Endothelial cell of umbilical vein (primary cell): Measurements from ENCODE around the gene MDH1. TPM values are rescaled to one million over a fixed set of nuclear protein-coding genes. Genes with fewer than 3 reads are reported as not detected.

ENCODE experiments used
- BruUV-seq: library from RNA; stranded (reverse); fragments of 400-500 nt; replicated peaks from 2 replicates; lab custom pipeline; 2021; lab: Mats Ljungman, UMichigan
- CTCF ChIA-PET: fragments of 300-600, 350-600 bp; sonication (Branson Sonifier 250); formaldehyde crosslinking; loops from one replicate; lab custom pipeline; 2021; ENCODE audit warnings: antibody characterized with exemption, inconsistent platforms; lab: Charles Lee
- POLR2A ChIA-PET: fragments of 300-600, 350-600 bp; sonication (Branson Sonifier 250); formaldehyde crosslinking; loops from one replicate; lab custom pipeline; 2021; ENCODE audit warnings: antibody characterized with exemption, inconsistent platforms; lab: Charles Lee
- DNase-seq: peaks from one replicate; pipeline ENCODE4 v3.0.0-alpha.2; 2011; ENCODE audit warnings: low read depth, low spot score
- FAIRE-seq: peaks from 2 replicates; lab custom pipeline; 2011; peaks lifted over from hg19 to GRCh38; lab: Jason Lieb, UNC
- H2AFZ ChIP-seq: 2 replicates; pipeline ENCODE4 v1.6.0; 2012; ENCODE audit warnings: low read depth, low read length, control low read depth, inconsistent platforms
- H3K27ac ChIP-seq: 2 replicates; pipeline ENCODE4 v1.5.1; 2011; ENCODE audit warnings: low read depth, mild to moderate bottlenecking, control low read depth, low read length, moderate library complexity; ENCODE audit not compliant: insufficient read depth
- H3K27me3 ChIP-seq, 2 experiments: 2 replicates each; pipeline versions ENCODE4 v1.6.0 to v1.6.1; 2011; ENCODE audit warnings: low read length in 2 of 2, mixed read lengths in 1 of 2; ENCODE audit not compliant: control insufficient read depth in 2 of 2, insufficient read depth in 2 of 2
- H3K36me3 ChIP-seq, 2 experiments: 2 replicates in 1 of 2; 3 replicates in 1 of 2; pipeline ENCODE4 v1.5.1; 2011; ENCODE audit warnings: low read length in 2 of 2, mild to moderate bottlenecking in 1 of 2, moderate library complexity in 1 of 2; ENCODE audit not compliant: control insufficient read depth in 2 of 2, insufficient read depth in 2 of 2; ENCODE audit errors: extremely low read depth in 1 of 2
- H3K4me1 ChIP-seq: 3 replicates; pipeline ENCODE4 v1.5.1; 2011; ENCODE audit warnings: mild to moderate bottlenecking, low read length; ENCODE audit not compliant: control insufficient read depth, insufficient read depth; ENCODE audit errors: extremely low read depth
- H3K4me2 ChIP-seq: 2 replicates; pipeline ENCODE4 v1.6.1; 2011; ENCODE audit warnings: low read length, control low read depth, mixed read lengths; ENCODE audit not compliant: insufficient read depth
- H3K4me3 ChIP-seq, 3 experiments: fragments of 200-600 bp in 1 of 3; sonication (generic), shearing (Covaris generic) in 1 of 3; replicated peaks in 1 of 3; 2 replicates each; pipeline ENCODE4 v1.5.1; 2011 to 2016; ENCODE audit warnings: control low read depth in 3 of 3, low read length in 3 of 3, mild to moderate bottlenecking in 2 of 3, inconsistent platforms in 1 of 3, low read depth in 1 of 3, moderate library complexity in 1 of 3; ENCODE audit not compliant: insufficient read depth in 1 of 3
- H3K79me2 ChIP-seq: 2 replicates; pipeline ENCODE4 v1.6.0; 2012; ENCODE audit warnings: low read length, inconsistent platforms; ENCODE audit not compliant: control insufficient read depth, insufficient read depth
- H3K9ac ChIP-seq: replicated peaks from 2 replicates; pipeline ENCODE3; 2011; ENCODE audit warnings: low read length, control low read depth; ENCODE audit not compliant: insufficient read depth; ENCODE audit errors: extremely low read depth
- H3K9me1 ChIP-seq: replicated peaks from 3 replicates; pipeline ENCODE4 v1.6.0; 2011; ENCODE audit warnings: mild to moderate bottlenecking, low read length; ENCODE audit not compliant: control insufficient read depth, insufficient read depth; ENCODE audit errors: extremely low read depth
- H3K9me3 ChIP-seq: replicated peaks from 2 replicates; pipeline ENCODE4 v1.5.1; 2012; ENCODE audit warnings: low read length, inconsistent platforms; ENCODE audit not compliant: control insufficient read depth, insufficient read depth
- H4K20me1 ChIP-seq: replicated peaks from 2 replicates; pipeline ENCODE3; 2011; ENCODE audit warnings: mild to moderate bottlenecking, low read length; ENCODE audit not compliant: control insufficient read depth, insufficient read depth; ENCODE audit errors: extremely low read depth
- CTCF ChIP-seq, 2 donors: IDR thresholded peaks; 1 replicate in 1 of 2; 2 replicates in 1 of 2; pipeline ENCODE4 v1.5.1; 2011; ENCODE audit warnings: low read length in 2 of 2, mild to moderate bottlenecking in 2 of 2, moderate library complexity in 2 of 2, control low read depth in 1 of 2, inconsistent platforms in 1 of 2, low read depth in 1 of 2; ENCODE audit not compliant: insufficient read depth in 1 of 2; ENCODE audit errors: extremely low read depth in 1 of 2
- EZH2 ChIP-seq: IDR thresholded peaks from 2 replicates; pipeline ENCODE4 v1.6.1; 2012; ENCODE audit warnings: borderline replicate concordance, low read depth, mild to moderate bottlenecking, moderate library complexity, low read length, inconsistent platforms; ENCODE audit not compliant: severe bottlenecking
- FOS ChIP-seq: IDR thresholded peaks from 2 replicates; pipeline ENCODE4 v1.6.1; 2011; ENCODE audit warnings: mild to moderate bottlenecking, low read length, moderate library complexity, borderline replicate concordance; ENCODE audit not compliant: insufficient read depth
- GATA2 ChIP-seq: IDR thresholded peaks from 2 replicates; pipeline ENCODE4 v1.7.0; 2011; ENCODE audit warnings: low read depth, mild to moderate bottlenecking, moderate library complexity, mixed read lengths, low read length; ENCODE audit not compliant: insufficient read length, insufficient read depth
- JUN ChIP-seq: IDR thresholded peaks from 2 replicates; pipeline ENCODE4 v1.6.1; 2011; ENCODE audit warnings: borderline replicate concordance, low read depth; ENCODE audit not compliant: insufficient read length, insufficient read depth
- MAX ChIP-seq: IDR thresholded peaks from 2 replicates; pipeline ENCODE4 v1.6.1; 2011; ENCODE audit not compliant: insufficient read depth, insufficient read length
- MYC ChIP-seq: IDR thresholded peaks from one replicate; pipeline ENCODE4 v1.6.1; 2011; ENCODE audit warnings: mild to moderate bottlenecking, low read depth, low read length
- POLR2A ChIP-seq: IDR thresholded peaks from 2 replicates; pipeline ENCODE4 v1.6.1; 2012; ENCODE audit warnings: low read depth, mild to moderate bottlenecking, control low read depth, low read length
- POLR2AphosphoS5 ChIP-seq: IDR thresholded peaks from 2 replicates; pipeline ENCODE4 v1.6.1; 2012; ENCODE audit warnings: low read depth, mild to moderate bottlenecking, control low read depth, low read length, moderate library complexity; ENCODE audit not compliant: insufficient read depth
- dilution Hi-C: fragments of 300-500 bp; cut with MboI; formaldehyde crosslinking; loops from one replicate; pipeline ENCODE4 v1.15.0; 2019; ENCODE audit warnings: low sequenced_read_pairs; ENCODE audit not compliant: extremely low pct_ligation_motif_present
- intact Hi-C: fragments of 100-400 bp; cut with micrococcal nuclease; formaldehyde crosslinking; loops from one replicate; pipeline ENCODE4 v1.10.0; 2022
- polyA plus RNA-seq, 4 experiments: library from polyadenylated mRNA; depleted of rRNA in 3 of 4; stranded (reverse) in 3 of 4; unstranded in 1 of 4; fragments of >200 nt; gene quantifications; 2 replicates each; pipeline versions ENCODE4 v1.2.1 to v1.2.3, GENCODE V29; 2011 to 2012; ENCODE audit warnings: missing spikeins in 1 of 4
- total RNA-seq: library from RNA; stranded (reverse); gene quantifications from 2 replicates; pipeline ENCODE4 v1.2.3, GENCODE V29; 2021

The MDH1 gene
- total and polyA plus RNA-seq, 2 donors (not counting 3 experiments of a cell fraction or from before 2014, with no cell fraction given), result 107 to 121 TPM

DNA sequence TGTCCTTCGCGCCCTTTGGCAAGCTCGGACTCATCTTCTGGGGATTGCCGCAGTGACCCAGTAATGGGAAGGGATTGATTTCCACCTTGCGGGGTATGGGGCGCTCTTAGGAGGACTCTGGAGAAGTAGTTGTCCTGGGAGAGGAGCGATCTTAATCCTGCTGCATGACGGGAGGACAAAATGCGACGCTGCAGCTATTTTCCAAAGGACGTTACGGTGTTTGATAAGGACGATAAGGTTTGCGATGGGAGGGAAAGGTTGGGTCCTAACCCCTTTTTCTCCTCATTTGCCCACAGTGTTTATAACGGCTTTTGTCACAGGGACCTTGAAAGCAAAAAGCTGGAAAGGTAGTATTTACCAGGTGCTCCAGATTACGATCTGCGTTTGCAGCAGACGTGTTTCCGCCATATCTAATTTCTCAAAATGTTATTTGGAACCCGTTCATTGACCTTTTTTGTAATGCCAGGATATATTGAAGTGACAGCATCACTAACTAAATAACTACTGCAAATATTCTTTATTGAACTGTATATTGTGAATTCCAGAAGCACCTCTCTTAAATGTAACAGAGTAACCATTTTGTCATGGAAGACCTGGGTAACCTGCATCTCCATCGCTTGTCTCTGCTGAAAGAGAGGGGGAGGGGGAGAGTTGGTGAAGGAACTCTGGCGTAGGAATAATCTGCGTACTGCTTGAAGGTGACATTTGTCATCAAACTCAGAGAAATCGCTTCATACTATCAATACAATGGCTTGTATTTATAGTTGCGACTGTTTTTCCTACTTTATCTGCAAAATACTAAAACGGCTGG, 590 bp downstream of the MDH1 start:
- FAIRE-seq (peak; percentile 33), DNase-seq (no peak)
- dilution Hi-C loops (no loop called here), intact Hi-C loops (loop anchor here (2.0 to 5.0 kb wide), 3 partner anchors 251 to 802 kb away; partner anchors contain the start of gene UGP2)
- Histone ChIP-seq H3K4me3 (peak overlapping the region; percentile 49 to 89 (median 62)), H3K79me2 (peaks cover 35% of the 10 kb centered on the region), H3K9me1 (no peaks in the 10 kb centered on the region), H4K20me1 (no peaks in the 10 kb centered on the region), H3K36me3 (peaks cover 0 to 6% of the 10 kb centered on the region in 2 experiments), H3K4me2 (peak overlapping the region; percentile 96), H2AFZ (peak overlapping the region; percentile 36), H3K27ac (peak overlapping the region; percentile 4), H3K27me3 (no peaks in the 10 kb centered on the region), H3K9ac (peak overlapping the region; percentile 66), H3K9me3 (no peaks in the 10 kb centered on the region), H3K4me1 (peaks cover 18% of the 10 kb centered on the region)
- TSS peak; percentile 63 for BruUV-seq
- ChIA-PET CTCF (interaction anchor here (0.7 to 2.2 kb wide), 6 partner anchors 11 to 271 kb away, joined by 3 to 12 read pairs (median 4); no protein-coding TSS in a partner anchor), POLR2A (interaction anchor here (0.6 to 1.2 kb wide), 2 partner anchors 252 to 304 kb away, joined by 3 to 6 read pairs; partner anchors contain the start of gene UGP2)
- no peak for TF ChIP-seq JUN
- peak; percentile 63 for TF ChIP-seq GATA2

DNA sequence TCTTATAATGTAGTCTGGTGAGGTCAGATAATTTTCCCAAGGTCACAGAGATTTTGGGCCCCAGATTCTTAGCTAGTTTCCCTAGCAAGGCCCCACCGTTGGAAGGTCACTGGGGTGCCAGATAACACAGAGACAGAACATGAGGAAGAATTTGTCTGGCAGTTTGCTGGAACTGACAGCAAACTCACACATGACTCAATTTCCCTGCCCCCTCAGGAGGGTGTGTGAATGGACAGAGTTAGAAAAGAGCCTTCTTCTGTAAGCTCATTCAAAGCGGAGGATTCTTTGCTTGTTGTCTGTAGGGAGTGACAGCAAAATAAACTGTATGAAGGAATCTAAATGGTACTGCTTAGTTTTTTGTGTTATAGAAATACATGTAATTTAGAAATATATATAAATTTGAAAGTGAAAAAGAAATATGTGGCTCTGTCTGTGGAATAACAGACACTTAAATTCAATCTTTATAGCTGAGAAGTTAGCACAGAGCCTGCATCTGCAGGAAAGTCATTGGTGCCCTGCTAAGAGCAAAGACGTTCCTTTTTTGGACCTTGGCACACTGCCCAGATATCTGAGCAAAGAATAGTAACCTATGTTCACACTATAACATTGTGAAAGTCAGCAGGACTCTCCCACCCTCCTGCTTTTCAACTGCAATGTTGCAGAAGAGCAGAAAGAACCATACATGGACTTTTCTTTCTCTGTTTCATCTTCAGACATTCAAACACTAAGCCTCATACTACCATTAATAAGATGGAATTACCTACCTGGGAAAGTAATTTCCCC, 2.1 kb downstream of the MDH1 start:
- peaks cover 18% of the 10 kb centered on the region for H3K4me1 ChIP-seq
- H4K20me1 ChIP-seq, result no peaks in the 10 kb centered on the region
- ChIA-PET POLR2A (interaction anchor here (0.6 kb wide), 1 partner anchor 1697 kb away, joined by 3 read pairs; no protein-coding TSS in a partner anchor), CTCF (no interaction called here)
- peaks cover 0 to 11% of the 10 kb centered on the region in 2 experiments for H3K36me3 ChIP-seq
- peaks cover 42% of the 10 kb centered on the region for H3K79me2 ChIP-seq
- no peak overlapping the region for H3K9ac ChIP-seq
- TF ChIP-seq JUN (no peak), FOS (no peak), POLR2A (no peak), EZH2 (no peak), POLR2AphosphoS5 (no peak), GATA2 (no peak), CTCF (IDR thresholded peaks at IDR 0.05; ENCODE audit: extremely low read depth in 1 of 2, insufficient read depth in 1 of 2, low read depth in 1 of 2, low read length in 2 of 2) (no peak), MYC (no peak), MAX (no peak)
- H3K27me3 ChIP-seq, result no peaks in the 10 kb centered on the region
- no peak for FAIRE-seq
- no peak overlapping the region for H3K27ac ChIP-seq
- dilution Hi-C loops, result no loop called here
- no peak overlapping the region for H2AFZ ChIP-seq
- no peak for DNase-seq
- intact Hi-C loops, result no loop called here
- H3K4me3 ChIP-seq, result no peak overlapping the region
- no peaks in the 10 kb centered on the region for H3K9me3 ChIP-seq
- BruUV-seq, result no TSS peak
- H3K9me1 ChIP-seq, result no peaks in the 10 kb centered on the region
- no peak overlapping the region for H3K4me2 ChIP-seq
